Spleen (tissue), 7 donors: ENCODE data around the gene KRTAP20-2.

Source experiments
- POLR2A ChIP-seq, 3 donors: fragments of 450-650 bp; IDR thresholded peaks; one replicate each; pipeline ENCODE4 v1.5.1; 2017; ENCODE audit warnings: antibody characterized with exemption in 3 of 3, mild to moderate bottlenecking in 1 of 3
- POLR2AphosphoS5 ChIP-seq, 3 donors: sonication (generic); formaldehyde crosslinking; IDR thresholded peaks; one replicate each; pipeline ENCODE4 v1.5.1; 2017; ENCODE audit warnings: antibody characterized with exemption in 3 of 3
- TF ChIP-seq, protein P1 (sequence below), 11 experiments: fragments of 200-600 bp in 7 of 11; fragments of 450-650 bp in 4 of 11; sonication (generic) in 4 of 11; IDR thresholded peaks in 8 of 11; conservative IDR thresholded peaks in 3 of 11; 1 replicate in 7 of 11; 2 replicates in 4 of 11; pipeline versions ENCODE4 v1.4.0 to v1.8.0; 2016 to 2021; ENCODE audit warnings: antibody characterized with exemption in 11 of 11, inconsistent platforms in 4 of 11, mild to moderate bottlenecking in 1 of 11
- donor health status: DM: no; HTN: no; CAD: no; lungs with moderate emphysema.
- donor health status: DM: no; HTN: no; CAD: no.
- donor health status: DM: no; HTN: no; CAD: no.

DNA sequence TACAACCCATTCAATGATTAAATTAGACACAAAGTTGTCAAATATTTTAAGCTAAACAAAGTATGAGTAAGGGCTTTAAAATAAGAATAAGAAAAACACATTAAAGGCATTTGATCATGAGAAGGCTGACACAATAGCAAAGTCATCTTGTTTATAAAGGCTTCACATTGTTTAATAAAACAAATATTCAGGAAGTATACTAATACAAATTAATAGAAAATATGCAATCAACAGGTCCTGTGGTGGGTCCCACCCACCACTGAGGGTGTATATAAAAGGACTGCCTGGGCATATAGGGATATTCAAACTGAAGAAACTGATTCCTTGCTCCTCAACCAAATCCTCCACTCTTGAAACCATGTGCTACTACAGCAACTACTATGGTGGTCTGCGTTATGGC is at the start of gene KRTAP20-2:
- no peak for TF ChIP-seq POLR2A (IDR thresholded peaks at IDR 0.05)
- TF ChIP-seq, protein P1, sequence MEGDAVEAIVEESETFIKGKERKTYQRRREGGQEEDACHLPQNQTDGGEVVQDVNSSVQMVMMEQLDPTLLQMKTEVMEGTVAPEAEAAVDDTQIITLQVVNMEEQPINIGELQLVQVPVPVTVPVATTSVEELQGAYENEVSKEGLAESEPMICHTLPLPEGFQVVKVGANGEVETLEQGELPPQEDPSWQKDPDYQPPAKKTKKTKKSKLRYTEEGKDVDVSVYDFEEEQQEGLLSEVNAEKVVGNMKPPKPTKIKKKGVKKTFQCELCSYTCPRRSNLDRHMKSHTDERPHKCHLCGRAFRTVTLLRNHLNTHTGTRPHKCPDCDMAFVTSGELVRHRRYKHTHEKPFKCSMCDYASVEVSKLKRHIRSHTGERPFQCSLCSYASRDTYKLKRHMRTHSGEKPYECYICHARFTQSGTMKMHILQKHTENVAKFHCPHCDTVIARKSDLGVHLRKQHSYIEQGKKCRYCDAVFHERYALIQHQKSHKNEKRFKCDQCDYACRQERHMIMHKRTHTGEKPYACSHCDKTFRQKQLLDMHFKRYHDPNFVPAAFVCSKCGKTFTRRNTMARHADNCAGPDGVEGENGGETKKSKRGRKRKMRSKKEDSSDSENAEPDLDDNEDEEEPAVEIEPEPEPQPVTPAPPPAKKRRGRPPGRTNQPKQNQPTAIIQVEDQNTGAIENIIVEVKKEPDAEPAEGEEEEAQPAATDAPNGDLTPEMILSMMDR (IDR thresholded peaks at IDR 0.05 in 8 of 11, conservative IDR thresholded peaks at IDR 0.05 in 3 of 11): no peak
- TF ChIP-seq POLR2AphosphoS5 (IDR thresholded peaks at IDR 0.05): no peak
